Activated B cell treated with CpG ODN at 0.5 μM for 24 hours (primary cell): ENCODE results near the gene PAM16. TPM values are rescaled to one million over a fixed set of nuclear protein-coding genes. Genes with fewer than 3 reads are reported as not detected.
A peak's percentile ranks its signal among the peaks of the same experiment; 100 is the strongest.

Source experiments
- ATAC-seq: fragments of 200-7000 bp; cut with Tn5 transposase; one replicate; pipeline ENCODE4 v1.10.0; 2021; ENCODE audit warnings: low read depth, mild to moderate bottlenecking, moderate library complexity
- CTCF ChIA-PET: fragments of 350-600 bp; sonication (Branson Sonifier 250); formaldehyde crosslinking; loops from one replicate; lab custom pipeline; 2021; ENCODE audit warnings: antibody characterized with exemption; lab: Charles Lee
- POLR2A ChIA-PET: fragments of 350-600 bp; sonication (Branson Sonifier 250); formaldehyde crosslinking; loops from one replicate; lab custom pipeline; 2021; ENCODE audit warnings: antibody characterized with exemption; lab: Charles Lee
- DNase-seq: peaks from one replicate; pipeline ENCODE4 v3.0.0; 2022
- H3K27ac Mint-ChIP-seq: one replicate; pipeline ENCODE4 v1.8.0; 2020; ENCODE audit warnings: mixed read lengths
- H3K27me3 Mint-ChIP-seq: one replicate; pipeline ENCODE4 v1.8.0; 2021; ENCODE audit warnings: mixed read lengths
- H3K36me3 Mint-ChIP-seq: one replicate; pipeline ENCODE4 v1.8.0; 2021; ENCODE audit warnings: low read depth, mixed read lengths
- H3K4me1 Mint-ChIP-seq: one replicate; pipeline ENCODE4 v1.8.0; 2021; ENCODE audit warnings: mixed read lengths
- H3K4me3 Mint-ChIP-seq: one replicate; pipeline ENCODE4 v1.8.0; 2020; ENCODE audit warnings: mild to moderate bottlenecking, mixed read lengths
- H3K9me3 Mint-ChIP-seq: one replicate; pipeline ENCODE4 v1.8.0; 2020; ENCODE audit warnings: mixed read lengths
- CTCF ChIP-seq: fragments of 200-600 bp; IDR thresholded peaks from one replicate; pipeline ENCODE4 v1.8.0; 2022; ENCODE audit warnings: antibody characterized with exemption, mild to moderate bottlenecking
- intact Hi-C: fragments of 100-400 bp; cut with micrococcal nuclease; formaldehyde crosslinking; loops from one replicate; pipeline ENCODE4 v1.15.1; 2024
- total RNA-seq: library from RNA; stranded (reverse); gene quantifications from 2 replicates; pipeline ENCODE4 v1.2.3, GENCODE V29; 2022

Gene PAM16
- total RNA-seq, 1 donor from 2014 or later: 58.1 TPM

- no peaks in the 10 kb centered on the region for H3K36me3 Mint-ChIP-seq
- H3K4me3 Mint-ChIP-seq: peak within 1 kb of the TSS; percentile 88
- DNase-seq: peak; percentile 41
- H3K27ac Mint-ChIP-seq: no peak within 1 kb of the TSS
- peaks cover 15% of the 10 kb centered on the region for H3K27me3 Mint-ChIP-seq
- peak; percentile 25 for ATAC-seq
- peaks cover 18% of the 10 kb centered on the region for H3K4me1 Mint-ChIP-seq
- POLR2A ChIA-PET: interaction anchor here (0.6 to 1.1 kb wide), 3 partner anchors 13 to 42 kb away, joined by 3 to 4 read pairs (median 3); partner anchors contain the start of gene TFAP4
- intact Hi-C loops: loop anchor here (1.0 kb wide), 1 partner anchor 8 kb away; no protein-coding TSS in a partner anchor
- no peaks in the 10 kb centered on the region for H3K9me3 Mint-ChIP-seq
- CTCF ChIA-PET: no interaction called here
- TF ChIP-seq CTCF: no peak
These were observed 35.7 kb downstream of the PAM16 start, which contains the start of gene GLIS2 for GRCh38 chr16:4315186-4316107. GLIS2 (plus strand) TSS chr16:4316067; CDS start chr16:4332281, 16,214 bp downstream.

GRCh38 chr16:4314532-4315185 lies 36.5 kb downstream of the PAM16 start:
- H3K4me3 Mint-ChIP-seq: peak overlapping the region; percentile 88
- peaks cover 15% of the 10 kb centered on the region for H3K27me3 Mint-ChIP-seq
- peaks cover 18% of the 10 kb centered on the region for H3K4me1 Mint-ChIP-seq
- no peaks in the 10 kb centered on the region for H3K36me3 Mint-ChIP-seq
- ATAC-seq (no peak), DNase-seq (no peak)
- peak overlapping the region; percentile 41 for H3K27ac Mint-ChIP-seq
- POLR2A ChIA-PET: interaction anchor here (1.0 kb wide), 1 partner anchor 13 kb away, joined by 3 read pairs; no protein-coding TSS in a partner anchor
- no peaks in the 10 kb centered on the region for H3K9me3 Mint-ChIP-seq
- CTCF ChIA-PET: no interaction called here
- intact Hi-C loops: no loop called here
- TF ChIP-seq CTCF: no peak

- Mint-ChIP-seq H3K27me3 (peaks cover 15% of the 10 kb centered on the region), H3K4me1 (peaks cover 18% of the 10 kb centered on the region), H3K27ac (no peak overlapping the region), H3K36me3 (no peaks in the 10 kb centered on the region), H3K9me3 (no peaks in the 10 kb centered on the region), H3K4me3 (peak overlapping the region; percentile 88)
- intact Hi-C loops: no loop called here
- CTCF ChIA-PET: interaction anchor here (1.8 kb wide), 1 partner anchor 60 kb away, joined by 7 read pairs; no protein-coding TSS in a partner anchor
- TF ChIP-seq CTCF: no peak
- ATAC-seq (no peak), DNase-seq (no peak)
- POLR2A ChIA-PET: interaction anchor here (1.0 kb wide), 1 partner anchor 14 kb away, joined by 3 read pairs; no protein-coding TSS in a partner anchor
These were observed 37.3 kb downstream of the PAM16 start for GRCh38 chr16:4313563-4314531.

GRCh38 chr16:4309833-4310266 lies 41.3 kb downstream of the PAM16 start:
- Mint-ChIP-seq H3K4me3 (no peak overlapping the region), H3K36me3 (peaks cover 3% of the 10 kb centered on the region), H3K4me1 (peaks cover 31% of the 10 kb centered on the region), H3K9me3 (no peaks in the 10 kb centered on the region), H3K27me3 (peaks cover 11% of the 10 kb centered on the region), H3K27ac (no peak overlapping the region)
- DNase-seq: peak; percentile 63
- ATAC-seq: peak; percentile 11
- intact Hi-C loops: loop anchor here (1.0 to 5.0 kb wide), 6 partner anchors 9 to 787 kb away; partner anchors contain the start of genes ADCY9, EEF2KMT, PAM16 and SEC14L5
- TF ChIP-seq CTCF: no peak
- POLR2A ChIA-PET: interaction anchor here (1.0 kb wide), 2 partner anchors 36 to 57 kb away, joined by 3 to 4 read pairs; no protein-coding TSS in a partner anchor
- CTCF ChIA-PET: interaction anchor here (0.9 to 5.0 kb wide), 6 partner anchors 8 to 93 kb away, joined by 3 to 37 read pairs (median 8); no protein-coding TSS in a partner anchor
